Activated naive CD4-positive, alpha-beta T cell treated with anti-CD3 and anti-CD28 coated beads, Interleukin-2, amount 10 ng/mL, durations not matched to agents 5 hours and 36 hours (primary cell): ENCODE results near the gene TAF11L14. TPM values are rescaled to one million over a fixed set of nuclear protein-coding genes. Genes with fewer than 3 reads are reported as not detected.

Source experiments
- total RNA-seq, 2 experiments: library from RNA; stranded (reverse); gene quantifications; one replicate each; pipeline ENCODE4 v1.2.3, GENCODE V29; 2021

Gene TAF11L14
- total RNA-seq, result not detected

DNA sequence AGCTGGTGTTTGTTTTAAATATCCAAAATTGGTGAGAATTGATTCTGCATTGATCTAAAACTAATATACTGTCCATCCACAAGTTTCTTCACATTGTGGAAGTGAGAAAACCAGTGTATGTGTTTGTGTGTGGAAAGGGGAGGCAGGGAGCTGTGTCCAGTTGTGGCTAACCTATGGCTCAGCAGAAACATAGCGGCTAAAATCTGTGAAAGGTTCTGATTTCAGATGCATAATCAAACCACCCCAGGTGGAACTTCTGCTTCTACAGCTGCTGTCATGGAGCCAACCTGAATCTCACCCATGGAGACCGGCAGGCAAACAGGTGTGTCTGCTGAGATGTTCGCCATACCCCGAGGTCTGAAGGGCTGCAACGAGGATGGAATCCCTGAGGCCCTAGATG is at the start of gene TAF11L14:
Gene TAF11L14 (plus strand): TSS at position 301 of the 400 bp plus-strand sequence.

GRCh38 chr5:17585658-17586057 is 48.6 kb upstream of the TAF11L14 start, which contains the start of gene TAF11L7:
TAF11L7 (minus strand) TSS chr5:17585758.

GRCh38 chr5:17590860-17591259 is 43.4 kb upstream of the TAF11L14 start, which contains the start of gene TAF11L8:
TAF11L8 (minus strand) TSS chr5:17590960.

DNA sequence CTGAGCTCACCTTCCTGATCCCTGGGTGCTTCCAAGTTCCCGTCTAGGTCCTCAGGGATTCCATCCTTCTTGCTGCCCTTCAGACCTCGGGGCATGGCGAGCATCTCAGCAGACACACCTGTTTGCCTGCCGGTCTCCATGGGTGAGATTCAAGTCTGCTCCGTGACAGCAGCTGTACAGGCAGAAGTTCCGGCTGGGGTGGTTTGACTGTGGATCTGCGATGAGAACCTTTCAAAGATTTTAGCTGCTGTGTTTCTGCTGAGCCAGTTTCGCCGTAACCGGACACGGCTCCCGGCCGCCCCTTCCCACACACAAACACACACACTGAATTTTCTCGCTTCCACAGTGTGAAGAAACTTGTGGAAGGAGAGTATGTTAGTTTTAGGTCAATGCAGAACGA is 40.0 kb upstream of the TAF11L14 start, which contains the start of gene TAF11L9:
Gene TAF11L9 (minus strand): TSS at position 140 of the 400 bp plus-strand sequence.

DNA sequence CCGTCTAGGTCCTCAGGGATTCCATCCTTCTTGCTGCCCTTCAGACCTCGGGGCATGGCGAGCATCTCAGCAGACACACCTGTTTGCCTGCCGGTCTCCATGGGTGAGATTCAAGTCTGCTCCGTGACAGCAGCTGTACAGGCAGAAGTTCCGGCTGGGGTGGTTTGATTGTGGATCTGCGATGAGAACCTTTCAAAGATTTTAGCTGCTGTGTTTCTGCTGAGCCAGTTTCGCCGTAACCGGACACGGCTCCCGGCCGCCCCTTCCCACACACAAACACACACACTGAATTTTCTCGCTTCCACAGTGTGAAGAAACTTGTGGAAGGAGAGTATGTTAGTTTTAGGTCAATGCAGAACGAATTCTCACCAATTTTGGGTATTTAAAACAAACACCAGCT is 36.5 kb upstream of the TAF11L14 start, which contains the start of gene TAF11L10:
Gene TAF11L10 (minus strand): TSS at position 101 of the 400 bp plus-strand sequence.

DNA sequence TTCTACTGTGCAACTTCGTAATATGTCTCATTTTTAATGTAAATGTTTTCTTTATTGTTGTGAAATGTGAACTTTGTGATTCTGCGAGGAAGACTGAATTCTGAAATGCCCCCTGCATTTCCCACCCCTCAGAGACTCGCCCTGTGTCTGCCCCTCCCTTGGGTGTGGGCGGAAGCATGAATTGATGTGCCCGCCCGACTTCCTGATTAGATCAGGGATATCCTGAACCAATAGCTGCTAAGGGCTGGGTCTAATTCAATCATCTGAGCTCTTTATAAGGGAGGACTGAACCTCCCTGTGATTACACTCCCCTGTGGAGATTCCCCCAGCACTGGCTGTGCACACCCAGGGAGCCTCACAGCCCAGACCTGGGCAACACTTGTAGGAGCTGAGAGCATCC is 30.4 kb upstream of the TAF11L14 start, which contains the start of gene TAF11L11:
Gene TAF11L11 (plus strand): TSS at position 304 of the 400 bp plus-strand sequence.

DNA sequence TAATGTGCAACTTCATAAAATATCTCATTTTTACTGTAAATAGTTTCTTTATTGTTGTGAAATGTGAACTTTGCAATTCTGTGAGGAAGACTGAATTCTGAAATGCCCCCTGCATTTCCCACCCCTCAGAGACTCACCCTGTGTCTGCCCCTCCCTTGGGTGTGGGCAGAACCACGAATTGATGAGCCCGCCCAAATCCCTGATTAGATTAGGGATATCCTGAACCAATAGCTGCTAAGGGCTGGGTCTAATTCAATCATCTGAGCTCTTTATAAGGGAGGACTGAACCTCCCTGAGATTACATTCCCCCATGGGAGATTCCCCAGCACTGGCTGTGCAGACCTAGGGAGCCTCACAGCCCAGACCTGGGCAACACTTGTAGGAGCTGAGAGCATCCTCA is 24.2 kb upstream of the TAF11L14 start, which contains the start of gene TAF11L12:
Gene TAF11L12 (plus strand): TSS at position 301 of the 400 bp plus-strand sequence.

GRCh38 chr5:17631788-17632187 is 2.5 kb upstream of the TAF11L14 start, which contains the start of gene TAF11L13:
TAF11L13 (plus strand) TSS chr5:17632088.

Other genes with a start within 250 kb of the TAF11L14 start
- gene TAF11L2, start 136.2 kb upstream of the TAF11L14 start, total RNA-seq, result not detected
- not detected for gene TAF11L3, start 116.1 kb upstream of the TAF11L14 start, total RNA-seq
- gene TAF11L4, start 112.7 kb upstream of the TAF11L14 start, total RNA-seq, result not detected
- not detected for gene TAF11L5, start 109.2 kb upstream of the TAF11L14 start, total RNA-seq
- gene TAF11L6, start 105.8 kb upstream of the TAF11L14 start, total RNA-seq, result not detected
- not detected for gene TAF11L7, start 48.7 kb upstream of the TAF11L14 start, total RNA-seq
- gene TAF11L8, start 43.5 kb upstream of the TAF11L14 start, total RNA-seq, result not detected
- gene TAF11L9, start 40.1 kb upstream of the TAF11L14 start, total RNA-seq, result not detected
- not detected for gene TAF11L10, start 36.6 kb upstream of the TAF11L14 start, total RNA-seq
- gene TAF11L11, start 30.3 kb upstream of the TAF11L14 start, total RNA-seq, result not detected
- gene TAF11L12, start 24.1 kb upstream of the TAF11L14 start, total RNA-seq, result not detected
- not detected for gene TAF11L13, start 2.4 kb upstream of the TAF11L14 start, total RNA-seq